Central memory CD8-positive, alpha-beta T cell (primary cell): ENCODE data around the gene ITPR3.

Source experiments
- ATAC-seq: fragments of 150-1000 bp; cut with Tn5 transposase; replicated peaks from 2 replicates; pipeline ENCODE4 v1.10.0; 2022; ENCODE audit warnings: mild to moderate bottlenecking, moderate FRiP score, moderate number of reproducible peaks; ENCODE audit not compliant: poor library complexity, severe bottlenecking; ENCODE audit errors: extremely low read depth
- DNase-seq, 2 donors: peaks; one replicate each; pipeline ENCODE4 v3.0.0; 2021; ENCODE audit warnings: low spot score in 2 of 2
- H3K27ac Mint-ChIP-seq: one replicate; pipeline ENCODE4 v1.8.0; 2022; ENCODE audit warnings: low read depth, mild to moderate bottlenecking, moderate library complexity, mixed read lengths
- H3K27me3 Mint-ChIP-seq: one replicate; pipeline ENCODE4 v1.8.0; 2022; ENCODE audit warnings: mixed read lengths
- H3K36me3 Mint-ChIP-seq: one replicate; pipeline ENCODE4 v1.8.0; 2022; ENCODE audit warnings: mild to moderate bottlenecking, moderate library complexity, mixed read lengths; ENCODE audit not compliant: insufficient read depth
- H3K4me1 Mint-ChIP-seq: one replicate; pipeline ENCODE4 v1.8.0; 2022; ENCODE audit warnings: mixed read lengths
- H3K4me3 Mint-ChIP-seq: one replicate; pipeline ENCODE4 v1.8.0; 2022; ENCODE audit warnings: mild to moderate bottlenecking, moderate library complexity, mixed read lengths
- H3K9me3 Mint-ChIP-seq: one replicate; pipeline ENCODE4 v1.8.0; 2022; ENCODE audit warnings: mixed read lengths

Gene ITPR3

DNA sequence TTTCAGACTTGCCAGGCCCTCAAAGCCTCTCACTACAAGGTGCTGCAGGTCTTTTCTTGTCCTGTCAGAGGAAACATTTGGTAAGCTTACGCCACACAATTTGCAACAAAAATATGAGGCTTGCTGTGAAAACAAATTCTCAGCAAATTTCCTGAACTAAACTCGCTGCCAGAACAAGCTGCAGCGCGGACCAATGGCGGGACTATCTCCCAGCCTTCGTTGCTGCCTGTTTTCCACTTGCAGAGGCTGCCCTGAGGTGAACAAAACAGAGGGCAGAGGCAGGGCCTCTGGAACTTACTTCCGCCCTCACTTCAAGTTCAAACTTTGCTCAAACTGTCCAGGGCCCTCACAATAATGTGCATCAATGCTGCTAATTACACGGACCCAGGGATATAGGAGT, 78.0 kb downstream of the ITPR3 start:
- Mint-ChIP-seq H3K36me3 (peaks cover 12% of the 10 kb centered on the region), H3K27me3 (no peaks in the 10 kb centered on the region), H3K4me3 (no peak overlapping the region)

DNA sequence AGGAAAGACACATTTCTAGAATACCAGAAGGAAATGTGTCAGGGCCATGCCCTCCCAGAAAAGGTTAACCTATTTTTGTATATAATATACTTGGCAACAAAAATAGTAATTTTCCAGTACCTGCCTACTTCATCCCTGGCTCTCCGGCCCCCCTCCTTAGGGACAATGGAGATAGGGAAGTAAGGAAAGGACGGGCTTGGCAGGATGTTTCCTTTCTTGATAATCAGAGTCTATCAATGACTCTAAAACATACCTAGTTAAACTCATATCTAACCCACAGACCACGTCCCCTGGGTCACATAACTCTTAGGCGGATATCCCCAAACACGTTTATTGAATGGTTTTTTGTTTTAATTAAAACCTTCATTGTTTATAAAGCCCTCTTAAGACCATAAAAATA, 78.6 kb downstream of the ITPR3 start:
- Mint-ChIP-seq H3K4me1 (no peaks in the 10 kb centered on the region), H3K27ac (no peak overlapping the region), H3K4me3 (no peak overlapping the region), H3K27me3 (no peaks in the 10 kb centered on the region), H3K36me3 (peaks cover 11% of the 10 kb centered on the region), H3K9me3 (no peaks in the 10 kb centered on the region)
- ATAC-seq (no peak), DNase-seq (no peak)

More for the DNA sequence above, 78.0 kb downstream of the ITPR3 start:
- H3K27ac Mint-ChIP-seq: no peak overlapping the region
- H3K4me1 Mint-ChIP-seq: no peaks in the 10 kb centered on the region
- no peaks in the 10 kb centered on the region for H3K9me3 Mint-ChIP-seq
- ATAC-seq (no peak), DNase-seq (no peak)

DNA sequence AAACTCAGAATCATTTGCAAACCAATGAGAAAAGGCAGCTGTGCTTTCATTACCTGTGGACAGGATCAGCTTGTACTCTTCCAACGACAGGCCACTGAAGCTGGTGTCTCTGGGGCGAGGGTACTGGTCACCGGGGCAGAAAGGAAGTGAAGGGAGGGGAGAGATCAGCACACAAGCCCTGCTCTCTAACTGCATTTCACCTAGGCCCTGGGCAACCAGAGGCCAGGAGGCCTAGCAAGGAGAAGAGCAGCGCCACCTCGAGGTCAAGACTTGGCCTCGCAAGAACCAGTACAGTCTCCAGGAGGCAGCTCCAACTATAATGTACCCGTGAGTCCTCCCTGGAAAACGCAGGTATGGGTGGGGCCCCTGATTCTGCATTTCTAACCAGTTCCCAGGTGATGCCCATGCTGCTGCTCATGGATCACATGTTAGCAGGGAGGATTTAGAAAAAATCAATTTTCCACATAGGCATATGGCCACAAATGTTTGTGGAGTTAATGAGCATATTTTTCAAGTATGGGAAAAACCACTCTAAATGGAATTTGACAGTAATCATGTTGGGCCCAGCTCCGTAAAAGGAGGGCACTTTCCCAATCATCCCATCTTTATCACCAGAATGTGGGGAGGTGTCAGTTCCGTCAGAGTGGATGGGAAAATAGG, 79.4 kb downstream of the ITPR3 start:
- H3K4me1 Mint-ChIP-seq: no peaks in the 10 kb centered on the region
- H3K27ac Mint-ChIP-seq: no peak overlapping the region
- peak; percentile 56 for ATAC-seq
- H3K27me3 Mint-ChIP-seq: no peaks in the 10 kb centered on the region
- H3K36me3 Mint-ChIP-seq: peaks cover 11% of the 10 kb centered on the region
- peak; percentile 36 to 50 for DNase-seq
- H3K9me3 Mint-ChIP-seq: no peaks in the 10 kb centered on the region
- no peak overlapping the region for H3K4me3 Mint-ChIP-seq

DNA sequence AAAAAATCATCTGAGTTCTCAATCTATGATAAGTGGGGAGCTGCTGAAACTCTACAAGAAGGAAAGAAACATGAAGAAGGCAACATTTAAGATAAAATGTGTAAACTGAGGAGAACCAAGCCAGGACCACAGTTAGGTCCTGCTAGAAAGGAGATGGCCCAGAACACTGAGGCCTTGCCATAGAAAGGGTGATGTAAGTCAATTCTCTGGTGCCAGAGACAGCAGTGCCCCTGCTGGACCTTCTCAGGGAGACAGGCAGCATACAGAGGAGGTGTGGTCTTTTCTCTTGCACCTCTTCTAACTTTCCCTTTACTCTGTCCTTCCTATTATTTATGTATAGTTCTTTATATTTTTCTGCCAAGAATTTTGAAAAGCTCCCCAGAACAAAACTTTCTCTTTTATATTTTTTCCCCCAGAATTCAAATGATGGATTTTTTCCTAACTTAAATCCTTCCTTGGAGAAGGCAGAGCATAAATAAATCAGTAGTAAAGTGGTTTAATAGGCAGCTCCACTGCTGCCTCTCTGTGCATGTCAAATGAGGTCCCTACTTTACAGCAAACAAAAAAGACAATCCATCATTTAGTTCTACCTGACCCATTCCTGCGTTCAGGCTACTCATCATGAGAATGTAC, 81.3 kb downstream of the ITPR3 start:
- H3K4me1 Mint-ChIP-seq: peaks cover 6% of the 10 kb centered on the region
- DNase-seq (no peak), ATAC-seq (no peak)
- H3K36me3 Mint-ChIP-seq: peaks cover 6% of the 10 kb centered on the region
- H3K27ac Mint-ChIP-seq: no peak overlapping the region
- no peaks in the 10 kb centered on the region for H3K9me3 Mint-ChIP-seq
- no peaks in the 10 kb centered on the region for H3K27me3 Mint-ChIP-seq
- no peak overlapping the region for H3K4me3 Mint-ChIP-seq

DNA sequence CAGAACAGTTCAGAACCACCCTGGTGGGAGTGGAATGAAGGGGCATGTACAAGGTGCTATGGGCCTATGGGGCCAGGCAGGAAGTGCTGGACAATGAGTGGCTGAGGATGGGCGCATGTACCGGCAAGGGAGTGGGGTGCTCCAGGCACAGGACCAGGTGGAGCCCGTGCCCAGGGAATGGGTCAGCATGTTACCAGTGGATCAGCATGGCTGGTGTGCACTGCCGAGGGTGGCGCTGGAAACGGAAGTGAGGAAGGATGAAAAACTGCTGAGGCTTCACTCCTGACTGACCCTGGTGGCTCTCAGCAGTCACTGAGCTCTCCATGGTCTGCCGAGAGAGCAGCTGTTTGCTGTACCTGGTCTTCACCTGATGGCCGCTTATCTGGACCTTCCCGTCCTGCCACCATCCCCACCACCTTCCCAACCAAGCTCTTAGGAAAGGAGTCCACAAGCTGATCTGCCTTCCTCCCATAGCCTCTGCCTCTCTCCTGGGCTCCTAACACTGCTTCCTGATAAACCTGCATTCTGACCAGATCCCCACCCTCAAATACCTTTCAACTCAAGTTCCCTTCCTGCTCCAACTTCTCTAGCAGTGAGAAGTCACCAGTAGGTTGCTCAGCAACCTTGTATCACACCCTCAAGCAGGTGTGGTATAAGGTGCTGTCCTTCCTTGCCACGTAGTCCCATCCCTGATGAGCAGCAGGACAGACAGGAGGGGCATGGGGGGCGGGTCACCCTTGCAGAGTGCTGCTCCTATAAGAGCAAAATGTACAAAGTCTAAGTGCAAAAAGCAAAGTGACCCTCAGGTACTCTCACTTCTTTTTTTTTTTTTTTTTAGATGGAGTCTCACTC, 83.3 kb downstream of the ITPR3 start:
- Mint-ChIP-seq H3K9me3 (no peaks in the 10 kb centered on the region), H3K36me3 (peaks cover 4% of the 10 kb centered on the region), H3K27ac (no peak overlapping the region), H3K4me3 (no peak overlapping the region), H3K27me3 (no peaks in the 10 kb centered on the region), H3K4me1 (peaks cover 6% of the 10 kb centered on the region)
- ATAC-seq (no peak), DNase-seq (no peak)

DNA sequence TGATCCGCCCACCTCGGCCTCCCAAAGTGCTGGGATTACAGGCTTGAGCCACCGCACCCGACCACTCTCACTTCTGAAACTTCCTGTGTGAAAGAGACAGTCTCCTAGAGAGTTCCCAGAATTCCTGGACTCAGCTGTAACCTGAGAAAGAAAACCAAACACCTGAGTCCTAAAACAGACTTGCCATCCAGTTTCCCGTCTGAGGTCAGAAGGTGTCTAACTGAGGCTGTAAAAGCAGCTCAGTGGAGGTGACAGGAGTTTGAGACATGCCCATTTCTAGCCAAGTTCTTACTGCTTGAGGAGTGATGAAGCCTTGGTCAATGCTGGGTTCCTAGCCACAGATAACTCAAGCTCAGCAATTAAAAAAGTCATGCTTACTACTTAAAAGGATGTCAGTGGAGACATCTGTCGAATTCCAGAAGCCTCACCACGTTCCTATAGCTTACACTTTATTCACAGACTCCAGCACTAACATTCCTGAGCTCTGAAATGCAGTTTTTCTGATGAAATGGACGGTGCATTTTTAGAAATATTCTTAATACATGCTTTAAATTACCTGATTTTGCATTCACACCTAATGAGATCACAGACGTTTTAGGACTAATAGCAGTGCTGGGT, 84.3 kb downstream of the ITPR3 start:
- no peak overlapping the region for H3K27ac Mint-ChIP-seq
- H3K4me3 Mint-ChIP-seq: no peak overlapping the region
- H3K27me3 Mint-ChIP-seq: no peaks in the 10 kb centered on the region
- no peaks in the 10 kb centered on the region for H3K9me3 Mint-ChIP-seq
- peaks cover 4% of the 10 kb centered on the region for H3K36me3 Mint-ChIP-seq
- ATAC-seq (no peak), DNase-seq (no peak)
- H3K4me1 Mint-ChIP-seq: peaks cover 13% of the 10 kb centered on the region

DNA sequence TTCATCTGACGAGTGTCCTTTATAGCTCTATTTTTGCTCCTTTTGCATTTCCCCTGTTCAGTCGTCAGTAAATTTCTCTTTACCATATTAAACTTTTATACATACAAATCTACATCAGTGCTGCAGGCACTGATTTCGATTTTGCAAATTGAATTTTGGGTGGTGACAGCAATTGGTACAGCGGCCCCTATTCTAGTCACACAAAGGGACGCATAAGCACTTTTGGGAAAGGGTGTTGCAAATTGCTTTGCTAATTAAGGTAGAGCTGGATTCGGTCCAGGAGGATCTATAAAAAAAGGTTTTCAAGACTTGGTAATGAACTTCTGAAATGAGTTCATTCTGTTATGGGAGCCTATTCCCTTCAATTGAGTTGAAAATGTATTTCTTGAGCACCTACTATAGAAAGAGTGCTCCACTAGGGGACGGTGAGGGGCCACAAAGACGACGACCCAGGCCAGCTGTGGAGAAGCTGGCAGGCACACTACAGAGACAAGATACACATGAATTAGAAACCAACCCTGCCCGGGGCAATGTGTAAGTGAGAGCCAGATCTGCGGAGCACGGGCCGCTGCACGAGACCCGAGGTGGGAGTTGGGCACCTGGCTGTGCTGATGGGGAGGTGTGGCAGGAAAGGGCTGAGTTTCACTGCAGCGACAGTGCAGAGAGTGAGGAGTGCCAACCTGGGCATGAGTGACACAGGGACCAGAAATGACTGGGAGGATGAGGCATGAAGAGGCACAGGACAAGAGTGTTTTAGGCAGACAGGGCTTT, 85.0 kb downstream of the ITPR3 start:
- Mint-ChIP-seq H3K36me3 (peaks cover 7% of the 10 kb centered on the region), H3K27ac (no peak overlapping the region), H3K4me1 (peaks cover 20% of the 10 kb centered on the region), H3K9me3 (no peaks in the 10 kb centered on the region), H3K4me3 (no peak overlapping the region), H3K27me3 (no peaks in the 10 kb centered on the region)
- DNase-seq: no peak
- no peak for ATAC-seq

DNA sequence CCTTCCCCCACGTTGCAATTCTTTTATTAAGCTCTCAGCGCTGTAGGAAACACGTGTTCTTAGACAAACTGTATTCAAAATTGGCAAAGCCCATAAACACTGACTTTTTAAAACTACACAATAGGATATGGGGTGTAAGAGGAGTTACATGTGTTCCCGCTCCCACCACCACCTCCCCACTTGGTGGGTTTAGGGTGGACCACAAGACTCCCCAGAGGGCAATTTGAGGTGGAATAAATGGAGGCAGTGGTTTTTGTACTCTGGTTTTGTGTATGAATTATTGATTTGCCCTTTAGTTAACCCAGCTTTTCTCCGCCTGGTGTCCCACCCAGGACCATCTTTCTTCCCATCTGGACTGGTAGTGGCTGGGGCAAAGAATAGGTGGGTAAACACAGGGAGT, 86.6 kb downstream of the ITPR3 start:
- H3K4me1 Mint-ChIP-seq: peaks cover 31% of the 10 kb centered on the region
- no peaks in the 10 kb centered on the region for H3K27me3 Mint-ChIP-seq
- ATAC-seq (no peak), DNase-seq (no peak)
- H3K9me3 Mint-ChIP-seq: no peaks in the 10 kb centered on the region
- peaks cover 16% of the 10 kb centered on the region for H3K36me3 Mint-ChIP-seq
- no peak overlapping the region for H3K27ac Mint-ChIP-seq
- no peak overlapping the region for H3K4me3 Mint-ChIP-seq

DNA sequence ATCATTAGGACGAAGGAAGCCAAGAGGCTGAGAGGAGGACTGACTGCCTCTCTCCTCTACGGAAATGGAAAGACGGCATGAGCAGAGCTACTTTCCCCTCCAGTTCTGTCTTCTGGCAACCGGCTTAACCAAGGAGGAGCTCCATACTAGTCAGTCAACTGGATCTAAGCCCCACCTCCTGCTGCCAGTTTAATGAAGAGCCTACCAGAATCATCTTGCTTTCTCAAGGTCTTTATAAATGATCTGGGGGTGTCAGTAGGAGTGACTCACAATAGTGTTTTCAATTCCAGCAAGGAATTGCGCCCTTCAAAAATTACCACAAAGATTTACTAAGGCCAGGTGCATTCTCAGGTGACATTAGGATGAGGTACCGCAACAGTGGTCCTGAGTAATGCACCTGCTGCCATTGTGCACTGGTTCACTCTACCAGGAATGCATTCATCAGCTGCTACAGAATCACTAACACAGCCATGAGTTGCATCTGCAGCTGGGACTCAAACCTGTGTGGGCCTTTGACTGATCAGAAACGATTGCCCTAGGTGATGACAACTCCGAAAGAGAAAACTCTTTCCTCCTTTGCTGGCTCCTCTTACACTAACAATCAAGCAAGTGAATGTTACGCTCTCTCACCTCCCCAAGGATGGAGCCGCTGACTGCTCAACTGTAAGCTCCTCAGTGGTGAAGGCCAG, 87.5 kb downstream of the ITPR3 start:
- no peak for DNase-seq
- no peak overlapping the region for H3K27ac Mint-ChIP-seq

DNA sequence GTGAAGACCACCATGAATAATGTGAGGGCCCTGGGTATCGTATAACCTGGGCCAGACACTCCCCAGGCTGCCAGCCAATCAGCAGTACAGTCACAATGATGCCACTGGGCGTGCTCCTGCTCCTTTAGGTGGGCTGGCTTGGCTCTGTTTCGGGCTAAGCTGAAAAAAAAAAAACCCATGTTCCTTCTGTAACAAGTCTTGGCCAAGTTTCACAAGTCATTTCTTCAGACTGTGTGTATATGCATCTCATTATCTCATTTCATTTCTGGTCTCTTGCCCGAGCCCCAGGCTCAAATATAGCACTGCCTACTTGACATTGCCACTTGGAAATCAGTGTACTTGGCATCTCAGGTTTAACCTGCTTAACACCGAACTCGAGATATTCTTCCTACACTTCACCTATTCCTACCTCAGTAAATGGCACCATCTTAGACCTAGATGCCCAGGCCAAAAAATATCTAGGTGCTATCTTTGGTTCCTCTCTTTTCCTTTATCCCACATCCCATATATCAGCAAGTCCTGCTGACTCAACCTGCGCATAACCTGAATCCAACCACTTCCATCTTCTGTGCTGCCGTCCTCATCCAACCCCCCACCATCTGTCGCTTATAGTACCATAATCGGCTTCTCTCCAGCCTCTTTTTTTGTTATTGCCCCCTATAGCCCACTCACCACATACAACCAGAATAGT, 88.6 kb downstream of the ITPR3 start:
- peak overlapping the region; percentile 98 for H3K4me3 Mint-ChIP-seq

More for the DNA sequence above, 87.5 kb downstream of the ITPR3 start:
- Mint-ChIP-seq H3K36me3 (peaks cover 16% of the 10 kb centered on the region), H3K9me3 (no peaks in the 10 kb centered on the region), H3K4me1 (peaks cover 31% of the 10 kb centered on the region), H3K4me3 (no peak overlapping the region), H3K27me3 (no peaks in the 10 kb centered on the region)
- ATAC-seq: no peak

More for the DNA sequence above, 88.6 kb downstream of the ITPR3 start:
- Mint-ChIP-seq H3K27me3 (no peaks in the 10 kb centered on the region), H3K4me1 (peaks cover 31% of the 10 kb centered on the region), H3K9me3 (no peaks in the 10 kb centered on the region), H3K27ac (no peak overlapping the region), H3K36me3 (peaks cover 16% of the 10 kb centered on the region)
- ATAC-seq: no peak
- DNase-seq: no peak
